Measurements from ENCODE around the gene CPNE6. TPM values are rescaled to one million over a fixed set of nuclear protein-coding genes. Genes with fewer than 3 reads are reported as not detected.
A peak's percentile ranks its signal among the peaks of the same experiment; 100 is the strongest.

The CPNE6 gene
- total and polyA plus RNA-seq, 2 of the 13 experiments (the other 11 are each of a cell fraction or from before 2014, with no cell fraction given) = not detected

- no peak; the same call in 1 of the 2 replicates for TF ChIP-seq MNT (IDR thresholded peaks at IDR 0.05)
- TF ChIP-seq SALL2 (CRISPR knock-in tag; IDR thresholded peaks at IDR 0.05) = peak; percentile 62; the same call in 1 of the 2 replicates
- peak; percentile 63 for TF ChIP-seq ZNF737 (CRISPR knock-in tag; IDR thresholded peaks at IDR 0.05; ENCODE audit: borderline replicate concordance)
- TF ChIP-seq ZNF432 (CRISPR knock-in tag; IDR thresholded peaks at IDR 0.05; ENCODE audit: borderline replicate concordance) = no peak
- peak; percentile 99 for TF ChIP-seq ZNF574 (CRISPR knock-in tag; IDR thresholded peaks at IDR 0.05)
- TF ChIP-seq ZFP82 (CRISPR knock-in tag; IDR thresholded peaks at IDR 0.05; ENCODE audit: borderline replicate concordance) = peak; percentile 80; the same call in 1 of the 2 replicates
- TF ChIP-seq ZNF230 (CRISPR knock-in tag; IDR thresholded peaks at IDR 0.05) = 0 out of 2 replicates have a peak, but pooled peaks have one; percentile 82
- TF ChIP-seq CCDC6 (CRISPR knock-in tag; IDR thresholded peaks at IDR 0.05) = no peak
- TF ChIP-seq ZNF251 (CRISPR knock-in tag; IDR thresholded peaks at IDR 0.05) = peak; percentile 98
- TF ChIP-seq POGK (CRISPR knock-in tag; conservative IDR thresholded peaks at IDR 0.05) = peak; percentile 94
- TF ChIP-seq ATF7-NPFF (CRISPR knock-in tag; IDR thresholded peaks at IDR 0.05; ENCODE audit: low read depth) = peak; percentile 86; the same call in 1 of the 2 replicates
- peak; percentile 91 for TF ChIP-seq ZFX (CRISPR knock-in tag; IDR thresholded peaks at IDR 0.05; ENCODE audit: low read depth)
- TF ChIP-seq AGO1 (IDR thresholded peaks at IDR 0.05; ENCODE audit: low read depth, low read length, poor library complexity, severe bottlenecking) = peak; percentile 49
- peak; percentile 42; the same call in 1 of the 2 replicates for TF ChIP-seq ZNF34 (CRISPR knock-in tag; IDR thresholded peaks at IDR 0.05; ENCODE audit: borderline replicate concordance)
- no peak; the same call in 1 of the 2 replicates for TF ChIP-seq BRCA1 (CRISPR knock-in tag; IDR thresholded peaks at IDR 0.05)
- peak; percentile 65; the same call in 1 of the 2 replicates for TF ChIP-seq REXO4 (CRISPR knock-in tag; IDR thresholded peaks at IDR 0.05; ENCODE audit: borderline replicate concordance)
- TF ChIP-seq UBTF (CRISPR knock-in tag; IDR thresholded peaks at IDR 0.05) = peak; percentile 89
- no peak; the same call in 1 of the 2 replicates for TF ChIP-seq ZNF143 (CRISPR knock-in tag; IDR thresholded peaks at IDR 0.05)
Measured at GRCh38 chr14:24036169-24036962, 35.0 kb upstream of the CPNE6 start (continued).

All from HepG2 (cell line).